ENCODE measurements around the gene SRRM4.

GRCh38 chr12:119145367-119145766 lies 164.0 kb downstream of the SRRM4 start:
- TF ChIP-seq POLR2AphosphoS5 (IDR thresholded peaks at IDR 0.05; ENCODE audit: low read depth): no peak
- TF ChIP-seq, protein P1, sequence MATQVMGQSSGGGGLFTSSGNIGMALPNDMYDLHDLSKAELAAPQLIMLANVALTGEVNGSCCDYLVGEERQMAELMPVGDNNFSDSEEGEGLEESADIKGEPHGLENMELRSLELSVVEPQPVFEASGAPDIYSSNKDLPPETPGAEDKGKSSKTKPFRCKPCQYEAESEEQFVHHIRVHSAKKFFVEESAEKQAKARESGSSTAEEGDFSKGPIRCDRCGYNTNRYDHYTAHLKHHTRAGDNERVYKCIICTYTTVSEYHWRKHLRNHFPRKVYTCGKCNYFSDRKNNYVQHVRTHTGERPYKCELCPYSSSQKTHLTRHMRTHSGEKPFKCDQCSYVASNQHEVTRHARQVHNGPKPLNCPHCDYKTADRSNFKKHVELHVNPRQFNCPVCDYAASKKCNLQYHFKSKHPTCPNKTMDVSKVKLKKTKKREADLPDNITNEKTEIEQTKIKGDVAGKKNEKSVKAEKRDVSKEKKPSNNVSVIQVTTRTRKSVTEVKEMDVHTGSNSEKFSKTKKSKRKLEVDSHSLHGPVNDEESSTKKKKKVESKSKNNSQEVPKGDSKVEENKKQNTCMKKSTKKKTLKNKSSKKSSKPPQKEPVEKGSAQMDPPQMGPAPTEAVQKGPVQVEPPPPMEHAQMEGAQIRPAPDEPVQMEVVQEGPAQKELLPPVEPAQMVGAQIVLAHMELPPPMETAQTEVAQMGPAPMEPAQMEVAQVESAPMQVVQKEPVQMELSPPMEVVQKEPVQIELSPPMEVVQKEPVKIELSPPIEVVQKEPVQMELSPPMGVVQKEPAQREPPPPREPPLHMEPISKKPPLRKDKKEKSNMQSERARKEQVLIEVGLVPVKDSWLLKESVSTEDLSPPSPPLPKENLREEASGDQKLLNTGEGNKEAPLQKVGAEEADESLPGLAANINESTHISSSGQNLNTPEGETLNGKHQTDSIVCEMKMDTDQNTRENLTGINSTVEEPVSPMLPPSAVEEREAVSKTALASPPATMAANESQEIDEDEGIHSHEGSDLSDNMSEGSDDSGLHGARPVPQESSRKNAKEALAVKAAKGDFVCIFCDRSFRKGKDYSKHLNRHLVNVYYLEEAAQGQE (IDR thresholded peaks at IDR 0.05; ENCODE audit: insufficient replicate concordance, low read depth): no peak
- TF ChIP-seq, protein P2, sequence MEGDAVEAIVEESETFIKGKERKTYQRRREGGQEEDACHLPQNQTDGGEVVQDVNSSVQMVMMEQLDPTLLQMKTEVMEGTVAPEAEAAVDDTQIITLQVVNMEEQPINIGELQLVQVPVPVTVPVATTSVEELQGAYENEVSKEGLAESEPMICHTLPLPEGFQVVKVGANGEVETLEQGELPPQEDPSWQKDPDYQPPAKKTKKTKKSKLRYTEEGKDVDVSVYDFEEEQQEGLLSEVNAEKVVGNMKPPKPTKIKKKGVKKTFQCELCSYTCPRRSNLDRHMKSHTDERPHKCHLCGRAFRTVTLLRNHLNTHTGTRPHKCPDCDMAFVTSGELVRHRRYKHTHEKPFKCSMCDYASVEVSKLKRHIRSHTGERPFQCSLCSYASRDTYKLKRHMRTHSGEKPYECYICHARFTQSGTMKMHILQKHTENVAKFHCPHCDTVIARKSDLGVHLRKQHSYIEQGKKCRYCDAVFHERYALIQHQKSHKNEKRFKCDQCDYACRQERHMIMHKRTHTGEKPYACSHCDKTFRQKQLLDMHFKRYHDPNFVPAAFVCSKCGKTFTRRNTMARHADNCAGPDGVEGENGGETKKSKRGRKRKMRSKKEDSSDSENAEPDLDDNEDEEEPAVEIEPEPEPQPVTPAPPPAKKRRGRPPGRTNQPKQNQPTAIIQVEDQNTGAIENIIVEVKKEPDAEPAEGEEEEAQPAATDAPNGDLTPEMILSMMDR (IDR thresholded peaks at IDR 0.05; ENCODE audit: insufficient read depth, low read length): no peak

Measured in HL-60 (cell line).